Measurements from ENCODE around the gene TMEM132E. TPM values are rescaled to one million over a fixed set of nuclear protein-coding genes. Genes with fewer than 3 reads are reported as not detected.

The TMEM132E gene
- total and polyA plus RNA-seq, 2 of the 4 experiments (the other 2 are of a cell fraction) = not detected

- TF ChIP-seq MAFK (IDR thresholded peaks at IDR 0.05; ENCODE audit: low read depth, low read length) = no peak
- TF ChIP-seq, protein P1, sequence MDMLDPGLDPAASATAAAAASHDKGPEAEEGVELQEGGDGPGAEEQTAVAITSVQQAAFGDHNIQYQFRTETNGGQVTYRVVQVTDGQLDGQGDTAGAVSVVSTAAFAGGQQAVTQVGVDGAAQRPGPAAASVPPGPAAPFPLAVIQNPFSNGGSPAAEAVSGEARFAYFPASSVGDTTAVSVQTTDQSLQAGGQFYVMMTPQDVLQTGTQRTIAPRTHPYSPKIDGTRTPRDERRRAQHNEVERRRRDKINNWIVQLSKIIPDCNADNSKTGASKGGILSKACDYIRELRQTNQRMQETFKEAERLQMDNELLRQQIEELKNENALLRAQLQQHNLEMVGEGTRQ (IDR thresholded peaks at IDR 0.05; ENCODE audit: low read depth, low read length) = no peak
- TF ChIP-seq, protein P2, sequence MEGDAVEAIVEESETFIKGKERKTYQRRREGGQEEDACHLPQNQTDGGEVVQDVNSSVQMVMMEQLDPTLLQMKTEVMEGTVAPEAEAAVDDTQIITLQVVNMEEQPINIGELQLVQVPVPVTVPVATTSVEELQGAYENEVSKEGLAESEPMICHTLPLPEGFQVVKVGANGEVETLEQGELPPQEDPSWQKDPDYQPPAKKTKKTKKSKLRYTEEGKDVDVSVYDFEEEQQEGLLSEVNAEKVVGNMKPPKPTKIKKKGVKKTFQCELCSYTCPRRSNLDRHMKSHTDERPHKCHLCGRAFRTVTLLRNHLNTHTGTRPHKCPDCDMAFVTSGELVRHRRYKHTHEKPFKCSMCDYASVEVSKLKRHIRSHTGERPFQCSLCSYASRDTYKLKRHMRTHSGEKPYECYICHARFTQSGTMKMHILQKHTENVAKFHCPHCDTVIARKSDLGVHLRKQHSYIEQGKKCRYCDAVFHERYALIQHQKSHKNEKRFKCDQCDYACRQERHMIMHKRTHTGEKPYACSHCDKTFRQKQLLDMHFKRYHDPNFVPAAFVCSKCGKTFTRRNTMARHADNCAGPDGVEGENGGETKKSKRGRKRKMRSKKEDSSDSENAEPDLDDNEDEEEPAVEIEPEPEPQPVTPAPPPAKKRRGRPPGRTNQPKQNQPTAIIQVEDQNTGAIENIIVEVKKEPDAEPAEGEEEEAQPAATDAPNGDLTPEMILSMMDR (conservative IDR thresholded peaks at IDR 0.05; ENCODE audit: low read depth, low read length) = no peak
- TF ChIP-seq RFX5 (IDR thresholded peaks at IDR 0.05; ENCODE audit: low read depth, low read length) = no peak
- TF ChIP-seq ELK1 (IDR thresholded peaks at IDR 0.05; ENCODE audit: borderline replicate concordance, low read depth, low read length) = no peak
- no peak for TF ChIP-seq CEBPB (IDR thresholded peaks at IDR 0.05; ENCODE audit: low read depth, low read length)
- TF ChIP-seq FOS (IDR thresholded peaks at IDR 0.05; ENCODE audit: low read depth, low read length) = no peak
- TF ChIP-seq SMC3 (IDR thresholded peaks at IDR 0.05; ENCODE audit: low read depth, low read length) = no peak
- no peak for TF ChIP-seq MXI1 (IDR thresholded peaks at IDR 0.05; ENCODE audit: borderline replicate concordance, low read depth, low read length)
- no peak for TF ChIP-seq CHD1 (IDR thresholded peaks at IDR 0.05; ENCODE audit: low read depth, low read length)
- no peak for TF ChIP-seq RCOR1 (IDR thresholded peaks at IDR 0.05; ENCODE audit: insufficient replicate concordance, low read length)
- TF ChIP-seq RAD21 (IDR thresholded peaks at IDR 0.05; ENCODE audit: low read length) = no peak
- no peak for TF ChIP-seq POLR2A (IDR thresholded peaks at IDR 0.05; ENCODE audit: low read depth, low read length)
- DNase-seq (no peak), ATAC-seq (ENCODE audit: low read depth) (no peak)
- no peak overlapping the region for H2BK20ac ChIP-seq (ENCODE audit: low read depth, low read length)
- H4K20me1 ChIP-seq (ENCODE audit: insufficient read depth, low read length) = no peaks in the 10 kb centered on the region
- CTCF ChIA-PET = no interaction called here
- POLR2A ChIA-PET (ENCODE audit: unreplicated experiment) = no interaction called here
- no peaks in the 10 kb centered on the region for H3K9me1 ChIP-seq (ENCODE audit: insufficient read depth, low read length)
- no peaks in the 10 kb centered on the region for H3K9me3 ChIP-seq (ENCODE audit: control insufficient read depth, insufficient read depth, low read length)
- intact Hi-C loops (cut with micrococcal nuclease) (no loop called here), in situ Hi-C loops (cut with MboI; ENCODE audit: low sequenced_read_pairs) (no loop called here), dilution Hi-C loops (cut with HindIII; ENCODE audit: low sequenced_read_pairs, unreplicated experiment) (no loop called here)
- H3K4me1 ChIP-seq (ENCODE audit: control insufficient read depth, insufficient read depth, low read length) = no peaks in the 10 kb centered on the region
- H3K23ac ChIP-seq (ENCODE audit: low read depth, low read length) = no peak overlapping the region
- H3K18ac ChIP-seq (ENCODE audit: low read depth, low read length) = no peak overlapping the region
- H2BK120ac ChIP-seq (ENCODE audit: low read depth, low read length) = no peak overlapping the region
- H3K56ac ChIP-seq (ENCODE audit: extremely low read depth, insufficient read depth, low read length) = no peak overlapping the region
- H2AK9ac ChIP-seq (replicated peaks; ENCODE audit: low read depth, low read length, poor library complexity) = no peak overlapping the region
- 36 to 100% methylated on average over 1 to 5 of the region's 8 CpGs for WGBS, 2 experiments (ENCODE audit: extremely low coverage in 2 of 2, insufficient read length in 1 of 2)
- H3K4me3 ChIP-seq (ENCODE audit: insufficient read depth, low read depth, low read length) = no peak overlapping the region
- no peak overlapping the region for H2AFZ ChIP-seq (replicated peaks; ENCODE audit: low read length, poor library complexity)
- no peak overlapping the region for H4K91ac ChIP-seq (ENCODE audit: insufficient read depth, low read depth, low read length)
- H3K79me1 ChIP-seq (ENCODE audit: low read depth in 1 of 2, low read length in 2 of 2) = no peaks in the 10 kb centered on the region
- no peak overlapping the region for H3K9ac ChIP-seq (ENCODE audit: low read depth, low read length)
- H3K36me3 ChIP-seq (ENCODE audit: control insufficient read depth, insufficient read depth, low read length) = no peaks in the 10 kb centered on the region
- no peak overlapping the region for H4K8ac ChIP-seq (ENCODE audit: low read depth in 2 of 2, low read length in 2 of 2)
- no peak overlapping the region for H3K4me2 ChIP-seq (ENCODE audit: low read depth, low read length)
- H2BK5ac ChIP-seq (ENCODE audit: low read depth, low read length, poor library complexity, severe bottlenecking) = no peak overlapping the region
- H3K4ac ChIP-seq (ENCODE audit: low read depth, low read length) = no peak overlapping the region
- no peaks in the 10 kb centered on the region; the same call in 1 of the 2 replicates for H3K27me3 ChIP-seq (ENCODE audit: control insufficient read depth, insufficient read depth, low read length)
- H4K5ac ChIP-seq (ENCODE audit: low read depth, low read length) = no peak overlapping the region
- H3K27ac ChIP-seq (ENCODE audit: insufficient read depth, low read length) = no peak overlapping the region
- H2BK15ac ChIP-seq (ENCODE audit: low read depth, low read length) = no peak overlapping the region
- no peak overlapping the region for H2AK5ac ChIP-seq (ENCODE audit: low read depth, low read length)
- no peak overlapping the region for H3K14ac ChIP-seq (replicated peaks; ENCODE audit: low read depth, low read length)
- BruUV-seq (replicated peaks) = no TSS peak
Measured at GRCh38 chr17:34652021-34652555, 72.7 kb downstream of the TMEM132E start.

All from IMR-90 (cell line).